Pulmonary artery endothelial cell (primary cell): ENCODE data around the gene HDAC3. TPM values are rescaled to one million over a fixed set of nuclear protein-coding genes. Genes with fewer than 3 reads are reported as not detected.
"Not testable (repeated sequence)": the region's sequence is repeated elsewhere in the genome, so short reads cannot be mapped to it uniquely, and the experiment has no call there.

Experiments
- DNase-seq: peaks from one replicate; pipeline ENCODE4 v3.0.0-alpha.2; 2011; ENCODE audit warnings: low read depth, low spot score
- total RNA-seq: library from RNA; depleted of rRNA; stranded (reverse); fragments of >200 nt; gene quantifications from 2 replicates; pipeline ENCODE4 v1.2.3, GENCODE V29; 2014

Gene HDAC3
- total RNA-seq, 1 donor from 2014 or later = 57.3 TPM

DNA sequence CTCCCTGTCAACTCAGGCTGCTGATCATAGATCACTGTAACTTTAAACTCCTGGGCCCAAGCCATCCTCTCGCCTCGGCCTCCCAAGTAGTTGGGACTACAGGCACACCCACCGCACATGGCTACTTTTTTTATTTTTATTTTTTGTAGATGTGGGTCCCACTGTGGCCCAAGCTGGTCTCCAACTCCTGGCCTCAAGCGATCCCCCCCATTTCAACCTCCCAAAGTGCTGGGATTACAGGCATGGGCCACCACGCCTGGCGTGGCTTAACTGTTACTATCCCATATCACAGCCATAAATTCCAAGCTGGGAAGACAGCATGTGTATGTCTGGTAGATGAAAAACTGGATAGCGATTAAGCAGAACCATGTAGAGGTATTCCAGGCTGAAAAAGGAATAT, 1.0 kb downstream of the HDAC3 start:
- no peak for DNase-seq

DNA sequence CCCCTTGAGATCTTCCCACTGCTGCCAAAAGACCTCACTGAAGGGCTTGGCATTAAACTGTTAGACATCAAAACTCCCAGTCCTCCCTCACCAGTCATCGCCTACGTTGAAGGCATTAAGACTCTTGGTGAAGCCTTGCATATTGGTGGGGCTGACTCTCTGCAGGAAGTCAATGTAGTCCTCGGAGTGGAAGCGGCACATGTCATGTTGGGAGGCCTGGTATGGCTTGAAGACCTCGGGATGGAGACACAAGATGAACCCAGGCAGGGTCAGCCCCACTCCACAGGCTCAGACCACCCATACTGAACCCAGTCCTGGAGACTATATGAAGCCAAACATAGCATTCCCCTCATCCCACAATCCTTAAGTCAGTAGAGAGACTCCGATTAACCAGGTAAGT, 1.9 kb downstream of the HDAC3 start:
- no peak for DNase-seq

DNA sequence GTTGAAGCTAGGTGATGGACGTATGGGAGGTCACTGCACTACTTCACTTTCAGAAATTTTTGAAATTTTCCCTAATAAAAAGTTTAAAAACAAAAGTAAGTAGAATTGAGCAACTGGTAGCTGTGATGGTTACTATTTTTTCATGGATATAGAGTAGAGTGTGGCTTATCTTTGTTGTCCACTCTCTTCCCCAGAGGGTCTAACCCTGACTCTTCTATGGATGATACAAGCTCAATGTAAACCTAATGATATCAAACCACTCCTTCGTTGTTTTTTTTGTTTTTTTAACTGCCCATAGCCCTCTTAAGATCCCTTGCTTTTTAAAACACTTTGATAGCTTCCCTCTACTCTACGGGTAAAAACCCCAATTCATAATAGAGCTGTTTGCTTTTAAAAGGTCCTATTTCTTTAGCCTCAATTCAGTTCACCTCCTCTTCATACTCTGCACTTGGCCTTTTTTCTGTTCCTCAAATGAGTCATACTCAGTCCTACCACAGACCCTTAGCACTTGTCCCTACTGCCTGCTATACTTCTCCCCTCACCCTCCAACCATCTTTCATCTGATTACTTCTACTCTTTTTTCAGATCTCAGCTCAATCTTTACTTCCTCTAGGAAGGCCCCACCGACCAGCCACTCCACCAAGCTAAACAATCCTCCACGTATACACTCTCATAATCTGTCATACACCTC, 2.6 kb downstream of the HDAC3 start:
- no peak for DNase-seq

DNA sequence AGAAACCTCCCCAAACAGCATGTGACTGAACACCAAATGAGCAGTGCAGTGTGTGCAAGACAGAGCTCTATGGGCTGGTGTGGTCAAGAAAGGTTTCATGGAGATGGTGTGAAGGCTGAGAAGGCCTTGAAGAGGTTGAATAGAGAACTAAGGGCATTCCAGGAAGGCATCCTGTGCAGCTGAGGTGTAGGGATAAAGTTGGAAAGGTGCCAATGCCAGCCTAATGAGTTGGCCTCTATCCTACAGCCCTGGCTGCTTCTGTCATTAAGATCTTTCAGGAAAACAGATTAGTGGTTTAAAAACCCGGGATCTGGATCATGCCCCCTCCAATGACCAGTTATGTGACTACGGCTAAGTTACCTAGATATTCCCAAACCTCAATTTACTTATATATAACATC, 4.0 kb downstream of the HDAC3 start:
- DNase-seq = no peak

DNA sequence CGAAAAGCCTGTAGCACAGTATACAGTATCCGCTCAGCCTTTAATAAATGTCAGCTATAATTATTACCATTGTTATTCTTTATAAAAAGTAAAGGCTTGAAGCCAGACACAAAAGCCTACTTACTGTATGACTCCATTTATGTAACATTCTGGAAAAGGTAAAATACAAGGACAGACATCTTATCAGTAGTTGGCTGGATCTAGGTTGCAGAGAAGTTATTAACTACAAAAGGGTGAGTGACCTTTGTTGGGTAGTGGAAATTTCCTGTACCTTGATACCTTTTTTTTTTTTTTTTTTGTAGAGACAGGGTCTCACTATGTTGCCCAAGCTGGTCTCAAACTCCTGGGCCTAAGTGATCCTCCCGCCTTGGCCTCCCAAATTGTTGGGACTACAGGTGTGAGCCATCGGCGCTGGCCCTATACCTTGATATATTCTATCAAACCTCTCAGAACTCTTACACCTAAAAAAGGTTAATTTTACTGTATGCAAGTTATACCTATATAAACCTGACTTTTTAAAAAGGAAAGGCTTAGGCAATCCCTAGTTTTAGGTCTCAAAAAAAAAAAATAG, 6.0 kb downstream of the HDAC3 start:
- no peak for DNase-seq

DNA sequence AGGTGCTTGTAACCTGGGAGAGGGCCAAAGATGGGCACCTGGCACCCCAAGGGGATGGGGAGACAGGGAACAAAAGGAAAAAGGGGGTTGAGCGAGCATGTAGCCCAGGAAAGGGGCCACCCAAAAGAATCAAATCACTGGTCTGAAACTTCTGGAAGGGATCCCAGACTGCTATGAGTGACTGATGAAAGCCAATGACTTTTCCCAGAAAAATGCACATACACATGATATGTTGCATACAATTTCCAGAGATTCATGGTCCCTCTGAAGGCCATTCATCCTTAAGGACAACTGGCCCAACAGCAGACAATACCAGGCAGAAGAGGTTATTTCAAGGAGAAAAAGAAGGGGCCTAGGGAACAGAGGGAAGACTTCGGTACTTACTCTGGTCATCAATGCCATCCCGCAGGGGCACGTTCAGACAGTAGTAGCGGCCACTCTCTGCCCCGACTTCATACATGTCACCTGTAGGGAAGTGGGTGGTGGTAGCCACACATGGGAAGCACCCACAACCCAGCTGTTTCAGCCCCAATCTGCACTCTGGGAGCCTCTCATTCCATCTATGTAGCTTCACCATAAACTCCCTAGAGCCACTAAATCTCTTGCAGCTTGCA, 8.4 kb downstream of the HDAC3 start:
- no peak for DNase-seq

DNA sequence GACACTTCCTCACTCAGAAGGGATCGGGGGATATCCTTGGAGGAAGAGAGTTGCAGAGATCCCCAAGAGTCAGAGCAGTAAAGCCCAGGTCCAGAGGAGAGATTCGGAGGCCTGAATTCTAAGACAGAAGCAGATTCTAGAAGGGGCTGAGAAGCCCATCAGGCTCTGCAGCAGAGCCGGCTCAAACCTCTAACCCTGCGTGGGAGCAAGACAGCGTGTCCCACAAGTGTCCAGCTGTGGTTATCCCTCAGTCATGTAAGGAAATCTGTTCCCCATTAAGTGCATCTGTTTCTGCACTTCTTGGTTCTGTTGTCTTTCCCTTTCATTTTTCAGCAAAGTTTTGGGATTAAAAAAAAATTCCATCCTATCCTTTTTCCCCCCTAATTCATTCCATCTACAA, 13.0 kb downstream of the HDAC3 start:
- DNase-seq = no peak

DNA sequence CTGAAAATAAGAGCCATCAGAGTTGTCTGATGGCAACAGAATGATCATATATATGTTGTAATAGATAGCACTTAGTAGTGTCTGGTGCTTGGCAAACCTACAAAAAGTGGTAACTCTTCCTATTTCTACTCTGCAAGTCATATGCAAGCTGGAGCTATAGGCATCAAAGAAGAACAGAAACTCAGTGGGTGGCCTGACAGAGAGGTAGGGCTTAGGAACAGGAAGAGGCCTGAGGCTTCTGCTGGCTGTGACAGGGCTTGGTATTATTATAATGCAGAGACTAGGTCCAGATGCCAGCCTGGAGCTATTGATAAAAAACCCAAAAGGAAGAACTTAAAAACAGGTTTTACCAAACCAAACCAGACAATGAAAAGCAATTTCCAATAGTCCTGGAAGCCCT, 13.5 kb downstream of the HDAC3 start:
- no peak for DNase-seq

DNA sequence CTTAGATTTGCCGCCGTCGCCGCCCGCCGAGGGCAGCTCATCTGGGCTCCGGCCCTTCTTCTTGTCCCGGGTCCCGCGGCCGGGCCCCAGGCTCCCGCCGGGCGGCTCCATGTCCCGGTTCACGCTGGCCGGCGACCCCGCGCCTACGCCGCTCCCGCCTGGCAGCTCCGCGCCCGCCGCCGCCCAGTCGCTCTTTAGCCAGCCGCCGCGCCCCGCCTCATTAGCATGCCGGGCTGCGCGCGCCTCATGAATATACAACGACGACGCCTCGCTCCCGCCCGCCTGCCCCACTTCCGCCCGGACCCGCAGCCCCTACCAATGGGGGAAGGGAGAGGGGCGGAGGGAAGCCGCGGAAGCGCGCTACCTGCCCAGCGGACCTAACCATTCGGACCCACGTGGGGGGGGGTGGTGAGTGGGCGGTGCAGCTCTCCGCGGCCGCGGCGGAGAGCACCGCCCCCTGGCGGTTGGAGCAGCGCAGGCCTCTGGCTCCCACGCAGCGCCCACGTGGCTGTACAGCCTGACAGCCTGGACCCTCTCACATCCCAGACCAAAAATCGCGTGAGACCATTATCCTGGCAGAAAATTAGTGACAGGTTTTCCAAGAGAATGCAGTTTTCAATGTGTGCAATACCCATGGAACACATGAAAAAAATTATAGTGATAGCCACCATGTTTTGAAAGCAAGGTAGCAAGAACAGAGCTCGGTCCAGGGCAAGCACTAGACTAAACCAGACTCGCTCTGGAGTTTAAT, 17.7 kb downstream of the HDAC3 start, which contains the start of gene DIAPH1:
DIAPH1 (minus strand) TSS at position 197 of the 751 bp plus-strand sequence; CDS start at position 111, 86 bp downstream.
- peak; percentile 86 for DNase-seq

DNA sequence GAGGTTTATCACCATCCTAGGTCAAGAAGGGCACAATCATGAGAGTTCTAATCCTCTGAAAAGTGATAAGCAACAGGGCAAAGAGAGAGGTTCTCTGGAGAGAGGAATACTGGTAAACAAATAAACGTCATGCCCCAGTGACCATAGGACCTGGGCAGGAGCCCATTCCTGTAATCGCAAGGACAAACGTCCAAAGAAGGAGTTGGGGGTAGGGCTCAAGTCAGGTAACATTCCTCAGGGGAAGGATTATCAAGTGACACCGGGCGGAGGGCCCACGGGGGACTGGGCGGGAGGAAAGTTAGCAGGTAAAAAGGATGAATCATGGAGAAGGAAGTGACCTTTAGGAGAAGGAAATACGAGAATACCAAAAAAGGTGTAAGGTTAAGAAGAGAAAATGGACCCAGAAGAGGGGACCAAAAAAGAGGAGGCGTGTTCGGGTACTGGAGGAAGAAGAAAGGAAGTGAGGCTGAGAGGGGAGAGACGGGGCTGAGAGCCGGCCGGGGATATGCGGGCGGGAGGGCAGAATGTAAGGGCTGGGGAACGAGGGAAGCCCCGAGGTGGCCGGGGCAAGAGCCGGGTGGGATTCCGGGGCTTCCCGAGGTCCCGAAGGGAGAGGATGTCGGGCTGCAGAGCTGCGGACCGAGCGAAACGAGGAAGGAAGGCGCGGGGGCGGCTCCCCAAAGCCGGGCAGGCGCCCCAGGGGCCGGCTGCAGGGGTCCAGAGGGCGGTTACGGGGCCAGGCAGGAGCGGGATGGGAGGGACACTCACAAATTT, 18.4 kb downstream of the HDAC3 start:
- DNase-seq = no peak

DNA sequence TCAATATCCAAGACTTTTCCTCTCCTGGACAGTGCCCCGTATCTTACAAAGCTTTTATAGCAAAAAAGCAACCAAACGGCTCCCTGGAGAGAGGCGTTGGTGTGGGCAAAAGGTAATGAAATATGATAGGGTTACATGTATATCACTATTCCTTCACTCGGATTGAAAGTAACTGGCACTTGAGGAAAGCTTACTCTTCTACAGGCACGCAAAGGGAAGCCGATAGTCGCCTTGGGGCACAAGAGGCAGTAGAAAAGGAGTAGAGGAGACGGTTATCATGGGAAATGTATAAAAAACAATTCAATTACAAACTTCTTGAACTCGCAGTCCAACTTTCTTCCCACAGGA, 19.0 kb downstream of the HDAC3 start:
- no peak for DNase-seq

DNA sequence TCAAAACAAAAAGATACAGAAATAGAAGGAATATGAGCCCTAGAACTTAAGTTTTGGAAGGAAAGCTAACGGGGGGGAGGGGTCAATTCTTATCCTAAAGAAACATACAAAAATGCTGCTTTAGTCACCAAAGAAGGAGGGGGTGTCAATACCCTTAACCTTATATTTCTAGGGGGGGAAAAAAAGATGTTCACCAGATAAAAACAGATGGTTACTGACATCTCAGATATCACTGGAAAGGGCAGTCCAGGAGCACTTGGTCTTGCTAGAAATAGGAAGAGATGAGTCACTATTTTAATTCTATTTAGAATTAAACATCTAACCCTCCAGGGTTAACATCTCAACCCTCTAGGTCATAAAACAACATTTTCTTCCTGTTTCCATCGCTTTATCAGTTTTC, 19.5 kb downstream of the HDAC3 start:
- DNase-seq = no peak

DNA sequence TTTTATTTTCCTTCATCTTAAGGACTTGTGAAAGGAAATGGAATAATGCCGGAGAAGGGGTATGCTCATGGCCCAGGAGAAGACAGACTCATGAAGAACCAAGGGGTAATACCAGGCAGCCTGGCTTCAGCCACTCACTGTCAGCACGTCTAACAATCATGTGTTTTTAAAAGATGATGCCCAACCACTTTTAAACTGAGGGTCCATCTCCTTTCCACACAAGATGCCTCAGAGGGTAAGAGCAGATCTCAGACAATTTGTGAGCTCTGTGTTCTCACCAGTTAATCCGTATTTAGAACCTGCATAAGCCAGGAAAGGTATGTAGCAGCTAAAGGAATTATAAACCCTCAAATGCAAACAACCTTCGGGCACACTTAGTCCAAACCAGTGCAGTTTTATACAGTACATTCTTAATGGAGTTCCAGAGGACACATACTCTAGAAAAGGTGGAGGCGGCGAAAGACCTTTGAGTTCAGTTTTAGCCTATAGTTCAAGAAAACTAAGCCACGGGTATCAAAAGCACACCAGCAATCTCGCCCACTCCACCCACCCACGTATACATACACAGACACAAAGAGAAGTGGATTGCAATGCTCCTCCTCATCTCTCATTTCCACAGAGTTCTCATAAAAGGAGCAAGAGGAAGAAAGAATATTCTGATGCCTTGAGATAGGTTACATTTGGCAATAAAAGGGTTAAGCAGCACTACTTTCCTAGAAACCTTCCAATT, 20.5 kb downstream of the HDAC3 start:
- DNase-seq = no peak

DNA sequence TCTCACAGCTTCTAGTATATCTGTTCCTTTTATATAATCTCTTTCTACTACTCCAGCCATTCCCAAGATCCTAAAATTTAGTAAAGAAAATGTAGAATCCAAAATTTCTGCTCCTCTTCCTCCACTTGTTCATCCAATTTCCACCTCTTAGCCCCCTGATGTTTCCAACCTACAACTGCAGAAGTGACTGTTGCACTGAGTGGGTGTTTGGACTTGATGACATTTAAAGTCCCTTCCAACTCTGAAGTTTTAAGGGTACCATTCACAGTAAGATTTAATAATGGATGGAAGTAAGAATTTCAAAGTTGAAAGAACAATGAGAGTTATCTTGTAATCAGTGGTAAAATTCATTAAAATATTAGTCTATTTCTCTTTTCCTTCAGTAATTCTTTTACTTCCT, 23.3 kb downstream of the HDAC3 start:
- no peak for DNase-seq

DNA sequence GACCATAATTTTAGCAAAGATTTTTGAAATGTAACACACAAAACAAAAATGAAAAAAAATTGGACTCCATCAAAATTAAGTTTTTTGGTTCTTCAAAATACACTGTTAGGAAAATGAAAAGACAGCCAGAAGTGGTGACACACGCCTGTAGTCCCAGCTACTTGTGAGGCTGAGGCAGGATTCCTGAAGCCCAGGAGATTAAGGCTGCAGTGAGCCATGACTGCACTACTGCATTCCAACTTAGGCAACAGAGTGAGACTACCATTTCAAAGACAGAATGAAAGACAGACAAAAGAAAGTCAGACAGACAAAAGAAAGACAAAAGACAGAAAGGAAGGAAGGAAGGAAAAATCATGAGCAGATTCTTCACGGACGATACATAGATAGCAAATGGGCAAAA, 25.4 kb downstream of the HDAC3 start:
- no peak for DNase-seq

DNA sequence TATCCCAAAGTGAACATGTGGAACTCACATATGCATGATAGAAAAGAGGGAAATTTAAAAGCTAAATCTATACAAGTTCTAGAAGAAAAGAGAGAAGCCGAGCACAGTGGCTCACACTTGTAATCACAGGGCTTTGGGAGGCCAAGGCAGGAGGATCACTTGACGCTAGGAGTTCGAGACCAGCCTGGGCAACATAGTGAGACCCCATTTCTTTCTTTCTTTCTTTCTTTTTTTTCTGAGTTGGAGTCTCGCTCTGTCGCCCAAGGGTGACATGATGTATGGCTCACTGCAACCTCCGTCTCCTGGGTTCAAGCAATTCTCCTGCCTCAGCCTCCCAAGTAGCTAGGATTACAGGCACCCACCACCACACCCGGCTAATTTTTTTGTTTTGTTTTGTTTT, 26.7 kb downstream of the HDAC3 start:
- not testable (repeated sequence) for DNase-seq

DNA sequence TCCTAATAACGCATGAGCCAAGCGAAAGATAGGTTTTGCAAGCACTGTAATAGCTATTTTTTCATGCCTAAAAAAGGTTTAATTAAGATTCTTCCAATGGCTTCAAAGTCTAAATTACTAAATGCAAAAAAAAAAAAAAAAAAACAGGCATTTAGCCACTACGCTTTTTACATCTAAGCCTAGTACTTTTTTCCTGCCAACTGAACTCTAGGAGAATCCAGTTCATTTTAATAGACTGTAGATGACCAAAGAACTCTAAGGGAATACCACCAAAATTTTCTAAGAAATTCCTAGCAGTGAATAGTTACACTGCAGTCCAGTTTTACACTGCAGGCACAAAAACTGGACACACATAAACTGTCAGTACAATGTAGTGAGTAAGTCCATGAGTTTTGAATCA, 27.6 kb downstream of the HDAC3 start:
- no peak for DNase-seq

DNA sequence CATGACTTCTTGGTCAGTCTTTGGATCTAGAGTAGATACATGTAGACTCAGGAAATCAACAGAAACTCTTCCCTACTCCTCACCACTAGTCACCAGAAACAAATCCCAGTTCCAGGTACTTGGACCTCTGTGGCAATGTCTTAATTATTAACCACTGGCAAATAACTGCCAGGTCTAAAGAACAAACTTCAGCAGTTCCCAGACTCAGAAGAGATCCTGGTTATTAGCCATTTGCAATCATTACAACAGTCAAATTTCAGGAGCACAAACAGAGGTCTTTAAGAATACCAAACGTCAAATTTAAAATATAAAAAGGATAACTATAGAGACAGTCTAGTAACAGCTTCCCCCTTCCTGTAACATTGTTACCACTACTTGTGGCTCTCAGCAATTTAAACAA, 28.1 kb downstream of the HDAC3 start:
- DNase-seq = no peak

DNA sequence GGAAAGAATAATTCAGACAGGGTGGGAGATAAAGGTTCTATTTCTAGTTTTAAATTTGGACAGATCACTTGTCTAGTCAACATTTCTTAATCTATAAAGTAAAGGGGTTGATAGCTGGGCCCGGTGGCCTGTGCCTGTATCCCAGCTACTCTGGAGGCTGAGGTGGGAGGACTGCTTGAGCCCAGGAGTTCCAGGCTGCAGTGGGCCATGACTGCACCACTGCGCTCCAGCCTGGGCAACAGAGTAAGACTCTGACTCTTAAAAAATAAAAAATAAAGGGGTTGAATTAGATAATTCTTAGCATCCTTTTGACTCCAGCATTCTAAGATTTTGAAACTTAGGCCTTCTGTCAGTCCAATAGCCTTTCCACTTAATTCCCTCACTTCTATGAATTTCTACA, 28.6 kb downstream of the HDAC3 start:
- DNase-seq = no peak

DNA sequence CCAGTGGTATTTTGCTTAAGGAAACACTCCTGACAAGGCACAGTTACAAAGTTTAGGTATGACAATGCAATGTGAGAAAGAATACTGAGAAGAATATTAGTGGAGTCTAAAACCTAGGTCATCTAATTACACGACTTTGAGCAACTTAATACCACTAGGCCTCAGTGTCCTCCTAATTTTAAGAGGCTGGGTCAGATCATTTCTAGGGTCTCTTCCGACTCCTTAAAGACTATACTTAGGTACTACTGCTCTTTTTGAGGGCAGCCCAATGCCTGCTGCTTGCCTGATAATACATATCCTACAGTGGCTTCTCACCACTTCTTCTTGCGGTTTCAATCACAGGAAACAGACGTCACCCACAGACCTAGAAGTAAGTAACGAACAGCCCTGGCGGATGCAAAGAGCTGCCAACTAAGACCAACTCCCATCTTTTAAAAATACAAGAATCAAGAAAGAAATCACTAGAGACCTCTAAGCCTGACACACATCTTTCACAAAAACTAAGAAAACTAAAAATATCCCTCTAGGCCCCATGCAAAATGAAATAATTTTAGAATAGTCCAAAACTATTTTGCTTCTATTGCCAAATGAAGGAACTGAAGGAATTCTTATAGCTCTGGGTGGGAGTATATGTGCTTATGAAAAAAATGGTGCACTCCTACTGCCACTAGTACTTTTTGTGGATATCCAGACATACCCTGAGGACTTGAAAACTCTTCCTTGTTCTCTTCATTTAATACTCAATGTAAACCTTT, 30.9 kb downstream of the HDAC3 start:
- DNase-seq = peak; percentile 71
